Activated CD8-positive, alpha-beta memory T cell treated with anti-CD3 and anti-CD28 coated beads, Interleukin-2, amount 50 U/mL, for 24 hours (primary cell): ENCODE data around the gene HBA2.
"Not testable (repeated sequence)": the region's sequence is repeated elsewhere in the genome, so short reads cannot be mapped to it uniquely, and the experiment has no call there.

ENCODE experiments used
- DNase-seq: peaks from one replicate; pipeline ENCODE4 v3.0.0-alpha.2; 2020; ENCODE audit errors: extremely low read depth

Gene HBA2

DNA sequence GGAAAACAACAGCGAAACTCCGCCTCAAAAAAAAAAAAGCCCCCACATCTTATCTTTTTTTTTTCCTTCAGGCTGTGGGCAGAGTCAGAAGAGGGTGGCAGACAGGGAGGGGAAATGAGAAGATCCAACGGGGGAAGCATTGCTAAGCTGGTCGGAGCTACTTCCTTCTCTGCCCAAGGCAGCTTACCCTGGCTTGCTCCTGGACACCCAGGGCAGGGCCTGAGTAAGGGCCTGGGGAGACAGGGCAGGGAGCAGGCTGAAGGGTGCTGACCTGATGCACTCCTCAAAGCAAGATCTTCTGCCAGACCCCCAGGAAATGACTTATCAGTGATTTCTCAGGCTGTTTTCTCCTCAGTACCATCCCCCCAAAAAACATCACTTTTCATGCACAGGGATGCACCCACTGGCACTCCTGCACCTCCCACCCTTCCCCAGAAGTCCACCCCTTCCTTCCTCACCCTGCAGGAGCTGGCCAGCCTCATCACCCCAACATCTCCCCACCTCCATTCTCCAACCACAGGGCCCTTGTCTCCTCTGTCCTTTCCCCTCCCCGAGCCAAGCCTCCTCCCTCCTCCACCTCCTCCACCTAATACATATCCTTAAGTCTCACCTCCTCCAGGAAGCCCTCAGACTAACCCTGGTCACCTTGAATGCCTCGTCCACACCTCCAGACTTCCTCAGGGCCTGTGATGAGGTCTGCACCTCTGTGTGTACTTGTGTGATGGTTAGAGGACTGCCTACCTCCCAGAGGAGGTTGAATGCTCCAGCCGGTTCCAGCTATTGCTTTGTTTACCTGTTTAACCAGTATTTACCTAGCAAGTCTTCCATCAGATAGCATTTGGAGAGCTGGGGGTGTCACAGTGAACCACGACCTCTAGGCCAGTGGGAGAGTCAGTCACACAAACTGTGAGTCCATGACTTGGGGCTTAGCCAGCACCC lies 2.6 kb downstream of the HBA2 start:
- no peak for DNase-seq

DNA sequence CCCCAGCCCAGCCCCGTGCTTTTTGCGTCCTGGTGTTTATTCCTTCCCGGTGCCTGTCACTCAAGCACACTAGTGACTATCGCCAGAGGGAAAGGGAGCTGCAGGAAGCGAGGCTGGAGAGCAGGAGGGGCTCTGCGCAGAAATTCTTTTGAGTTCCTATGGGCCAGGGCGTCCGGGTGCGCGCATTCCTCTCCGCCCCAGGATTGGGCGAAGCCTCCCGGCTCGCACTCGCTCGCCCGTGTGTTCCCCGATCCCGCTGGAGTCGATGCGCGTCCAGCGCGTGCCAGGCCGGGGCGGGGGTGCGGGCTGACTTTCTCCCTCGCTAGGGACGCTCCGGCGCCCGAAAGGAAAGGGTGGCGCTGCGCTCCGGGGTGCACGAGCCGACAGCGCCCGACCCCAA lies 3.3 kb downstream of the HBA2 start:
- DNase-seq = not testable (repeated sequence)

GRCh38 chr16:176477-177382 lies 4.1 kb downstream of the HBA2 start, which contains the start of gene HBA1:
TSS of gene HBA1 (plus strand) at chr16:176680. CDS start at chr16:176717, 37 bp downstream.
- DNase-seq = not testable (repeated sequence)

- no peak for DNase-seq
Measured at GRCh38 chr16:177394-177822, 4.7 kb downstream of the HBA2 start.

GRCh38 chr16:177981-178667 lies 5.4 kb downstream of the HBA2 start:
- no peak for DNase-seq

DNA sequence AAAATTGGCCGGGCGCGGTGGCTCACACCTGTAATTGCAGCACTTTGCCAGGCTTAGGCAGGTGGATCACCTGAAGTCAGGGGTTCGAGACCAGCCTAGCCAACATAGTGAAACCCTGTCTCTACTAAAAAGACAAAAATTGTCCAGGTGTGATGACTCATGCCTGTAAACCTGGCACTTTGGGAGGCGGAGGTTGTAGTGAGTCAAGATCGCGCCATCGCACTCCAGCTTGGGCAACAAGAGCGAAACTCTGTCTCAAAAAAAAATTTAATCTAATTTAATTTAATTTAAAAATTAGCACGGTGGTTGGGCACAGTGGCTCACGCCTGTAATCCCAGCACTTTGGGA lies 6.0 kb downstream of the HBA2 start:
- no peak for DNase-seq

DNA sequence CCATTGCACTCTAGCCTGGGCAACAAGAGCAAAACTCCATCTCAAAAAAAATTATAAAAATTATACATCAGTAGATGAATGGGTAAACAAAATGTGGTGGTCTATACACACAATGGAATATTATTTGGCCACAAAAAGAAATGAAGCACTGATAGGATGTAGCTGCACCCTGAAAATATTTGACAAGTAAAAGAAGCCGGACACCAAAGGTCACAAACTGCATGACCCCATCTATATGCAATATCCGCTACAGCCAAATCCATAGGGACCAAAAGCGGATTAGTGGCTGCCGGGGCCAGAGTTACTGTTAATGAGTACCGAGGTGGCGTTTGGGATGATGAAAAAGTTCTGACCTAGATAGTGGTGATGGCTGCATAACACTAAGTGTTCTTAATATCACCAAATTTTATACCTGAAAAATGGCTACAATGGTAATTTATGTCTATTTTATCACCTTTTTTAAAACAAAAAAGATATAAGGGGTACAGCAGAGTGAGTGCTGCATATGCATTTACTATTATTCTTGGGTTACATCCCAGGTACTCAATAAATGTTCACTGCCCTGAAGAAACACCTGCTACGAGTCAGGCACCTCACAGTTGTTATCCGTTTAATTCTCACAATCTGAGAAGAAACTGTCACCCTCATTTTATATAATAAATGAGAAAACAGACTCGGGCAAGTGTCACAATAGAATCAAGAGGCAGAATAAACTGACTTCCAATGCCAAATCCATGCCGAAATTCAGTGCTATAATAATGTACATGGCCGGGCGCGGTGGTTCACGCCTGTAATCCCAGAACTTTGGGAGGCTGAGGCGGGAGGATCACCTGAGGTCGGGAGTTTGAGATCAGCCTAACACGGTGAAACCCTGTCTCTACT lies 6.8 kb downstream of the HBA2 start:
- DNase-seq = no peak

- DNase-seq = no peak
Measured at GRCh38 chr16:180101-180675, 7.5 kb downstream of the HBA2 start, which contains the start of gene HBQ1. TSS of gene HBQ1 (plus strand) at chr16:180459. CDS start at chr16:180487, 28 bp downstream.

- DNase-seq = no peak
Measured at GRCh38 chr16:180681-181564, 8.2 kb downstream of the HBA2 start.

GRCh38 chr16:181565-182021 lies 8.9 kb downstream of the HBA2 start:
- DNase-seq = peak; percentile 54

GRCh38 chr16:183005-183404 lies 10.3 kb downstream of the HBA2 start:
- no peak for DNase-seq

DNA sequence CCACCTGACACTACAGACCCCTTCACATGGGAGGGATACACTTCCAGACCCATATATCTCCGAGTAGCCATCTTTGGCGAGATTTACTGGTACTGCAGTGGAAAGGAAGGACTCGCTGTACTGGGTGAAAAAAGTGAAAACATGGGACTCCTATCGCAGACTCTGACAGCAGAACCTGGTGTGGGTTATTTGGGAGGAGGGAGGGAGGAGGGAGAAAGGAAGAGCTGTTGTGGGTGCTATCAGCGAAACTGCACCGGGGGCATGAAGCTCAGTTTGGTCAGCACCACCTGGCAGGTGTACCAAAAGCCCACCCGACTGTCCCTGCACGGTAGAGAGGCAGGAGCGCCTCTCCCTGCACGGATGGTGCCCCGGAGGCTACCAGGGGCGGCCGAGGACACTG lies 12.5 kb downstream of the HBA2 start:
- no peak for DNase-seq

DNA sequence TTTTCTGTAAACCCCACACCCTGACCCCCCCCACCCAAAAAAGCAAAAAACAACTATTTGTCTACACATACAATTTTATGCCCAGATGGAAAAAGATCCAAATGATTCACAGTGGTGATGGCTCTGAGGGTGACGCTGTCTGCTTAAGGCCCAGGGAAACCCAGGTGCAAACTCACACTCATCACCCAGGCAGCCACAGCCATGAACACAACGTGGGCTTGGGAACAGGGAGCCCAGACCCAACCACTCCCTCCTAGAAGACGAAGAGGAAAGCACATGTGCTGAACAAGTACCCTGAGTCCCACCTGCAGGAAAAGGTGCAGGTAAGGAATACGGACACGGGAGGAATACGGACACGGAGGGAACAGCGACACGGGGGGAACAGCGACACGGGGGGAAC lies 13.0 kb downstream of the HBA2 start:
- DNase-seq = no peak

DNA sequence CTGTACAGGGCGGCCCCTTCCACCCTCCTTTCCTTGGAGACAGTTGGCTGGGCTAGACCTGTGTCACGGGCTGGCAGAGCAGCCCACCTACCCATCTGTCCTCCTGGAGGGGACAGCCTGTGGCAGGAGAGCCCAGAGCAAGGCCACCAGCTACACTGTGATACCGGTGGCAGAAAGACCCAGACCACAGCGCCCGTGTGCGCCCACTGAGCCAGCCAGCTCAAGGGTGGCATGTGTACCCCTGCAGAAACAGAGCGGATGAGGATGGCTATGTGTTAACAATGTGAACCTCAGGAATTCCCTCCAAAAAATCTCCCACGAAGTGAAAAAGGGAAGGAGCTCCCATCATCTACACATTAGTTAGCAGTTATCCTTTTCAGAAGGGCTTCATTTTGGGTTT lies 14.7 kb downstream of the HBA2 start:
- DNase-seq = no peak

GRCh38 chr16:188674-189073 lies 16.0 kb downstream of the HBA2 start:
- no peak for DNase-seq

DNA sequence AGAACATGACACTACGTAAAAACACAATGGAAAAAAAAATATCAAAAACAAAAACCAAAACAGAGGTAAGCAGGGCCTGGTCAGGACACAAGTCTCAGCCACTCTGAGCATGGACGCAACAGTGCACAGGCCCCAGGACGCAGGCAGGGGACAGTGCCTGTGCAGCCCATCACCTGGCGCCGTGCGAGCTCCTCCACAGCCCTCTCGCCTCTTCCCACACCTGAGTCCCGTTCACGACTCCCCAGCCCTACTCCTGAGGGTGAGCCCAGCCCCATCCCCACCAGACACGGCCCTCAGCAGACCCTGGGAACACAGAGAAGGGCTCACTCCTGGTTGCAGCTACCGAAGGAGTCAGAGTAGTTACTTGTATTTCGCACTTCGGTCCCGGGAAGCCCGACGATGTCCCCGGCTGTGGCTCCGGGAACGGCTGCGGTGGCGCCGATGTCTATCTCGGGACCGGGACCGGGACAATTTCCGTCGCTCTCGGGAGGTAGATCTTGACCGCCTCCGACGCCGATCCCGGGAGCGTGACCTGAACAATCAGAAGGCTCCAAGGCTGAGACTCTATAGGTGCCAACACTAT lies 17.0 kb downstream of the HBA2 start:
- no peak for DNase-seq

DNA sequence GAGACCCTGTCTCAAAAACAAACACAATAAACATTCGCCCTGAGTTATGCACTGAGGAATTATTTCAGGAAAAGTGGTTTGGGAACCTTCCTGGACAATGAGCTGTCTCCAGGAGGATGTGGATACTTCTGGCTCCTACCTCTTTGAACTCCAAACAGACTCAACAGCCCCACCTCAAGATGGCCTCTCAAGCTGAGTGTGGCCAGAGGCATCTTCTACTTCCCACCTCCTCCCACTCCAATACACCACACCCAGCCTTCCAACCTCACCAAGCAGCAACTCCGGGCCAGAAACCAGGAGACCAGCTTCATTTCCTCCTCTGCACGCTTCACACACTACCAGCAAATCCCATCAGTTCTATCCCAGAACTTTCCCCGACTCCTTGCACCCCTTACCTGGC lies 19.2 kb downstream of the HBA2 start:
- DNase-seq = no peak

DNA sequence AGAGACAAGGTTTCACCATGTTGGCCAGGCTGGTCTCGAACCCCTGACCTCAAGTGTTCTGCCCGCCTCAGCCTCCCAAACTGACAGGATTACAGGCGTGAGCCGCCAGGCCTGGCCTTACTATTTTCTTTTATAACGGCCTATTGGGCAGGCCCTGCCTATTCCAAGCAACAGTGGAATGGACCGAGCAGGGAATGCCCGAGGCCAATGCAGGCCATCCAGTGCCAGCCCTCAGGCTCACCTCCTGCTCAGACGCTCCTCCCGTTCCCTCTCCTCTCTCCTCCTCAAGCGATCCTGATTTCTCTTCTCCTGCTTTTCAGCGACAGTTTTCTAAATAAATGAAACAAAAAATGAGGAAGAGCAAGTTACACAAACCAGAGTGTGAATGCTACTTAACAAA lies 20.0 kb downstream of the HBA2 start:
- DNase-seq = no peak

DNA sequence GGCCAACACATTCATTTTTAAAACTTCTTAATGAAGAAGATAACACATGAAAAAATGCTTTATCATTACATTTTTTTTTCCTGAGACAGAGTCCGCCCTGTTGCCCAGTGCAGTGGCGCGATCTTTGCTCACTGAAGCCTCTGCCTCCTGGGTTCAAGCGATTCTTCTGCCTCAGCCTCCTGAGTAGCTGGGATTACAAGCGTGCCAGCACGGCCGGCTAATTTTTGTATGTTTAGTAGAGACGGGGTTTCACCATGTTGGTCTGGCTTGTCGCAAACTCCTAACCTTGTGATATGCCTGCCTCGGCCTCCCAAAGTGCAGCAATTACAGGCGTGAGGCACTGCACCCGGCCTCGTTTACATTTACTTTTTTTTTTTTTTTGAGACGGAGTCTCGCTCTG lies 20.8 kb downstream of the HBA2 start:
- DNase-seq = no peak
